ENCODE results near the gene CFAP77.

CFAP77 gene

DNA sequence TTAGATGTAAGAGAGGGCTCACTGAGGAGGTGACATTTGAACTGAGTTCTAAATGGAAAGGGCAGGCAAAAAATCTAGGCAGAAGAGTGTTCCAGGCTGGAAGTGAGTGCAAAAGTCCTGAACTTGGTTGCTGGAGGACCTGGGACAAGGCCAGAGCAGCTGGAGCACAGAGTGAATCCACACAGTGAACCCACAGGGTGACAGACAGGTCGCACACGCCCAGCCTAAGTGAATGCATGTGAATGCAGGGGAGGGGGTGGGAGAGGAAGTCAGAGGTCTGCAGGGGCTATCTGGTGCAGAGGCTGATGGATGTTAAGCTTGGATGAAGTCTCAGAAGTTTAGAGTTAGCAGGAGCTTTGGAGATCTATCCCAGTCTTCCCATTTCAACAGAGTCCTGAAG, 2.8 kb upstream of the CFAP77 start:
- in situ Hi-C loops (cut with MboI; ENCODE audit: low sequenced_read_pairs) = no loop called here

DNA sequence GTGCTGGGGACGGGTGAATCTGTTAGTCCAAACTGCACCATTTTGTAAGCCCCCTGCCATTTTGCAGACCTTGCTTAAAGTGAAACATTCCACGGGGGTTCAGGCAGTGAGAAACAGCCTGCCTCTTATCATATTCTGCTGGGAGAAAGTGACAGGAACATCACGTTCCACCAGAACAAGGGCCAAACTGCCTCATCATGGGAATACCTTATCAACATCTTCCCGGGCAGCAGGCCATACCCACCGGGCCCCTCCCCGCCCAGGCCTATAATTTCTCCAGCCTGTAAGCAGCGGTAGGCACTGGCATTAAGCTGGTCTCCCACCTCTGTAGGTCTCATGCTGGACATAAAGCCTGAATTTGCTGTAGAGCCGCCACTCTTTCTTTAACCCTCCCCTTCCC, 1.5 kb upstream of the CFAP77 start:
- in situ Hi-C loops (cut with MboI; ENCODE audit: low sequenced_read_pairs) = no loop called here

DNA sequence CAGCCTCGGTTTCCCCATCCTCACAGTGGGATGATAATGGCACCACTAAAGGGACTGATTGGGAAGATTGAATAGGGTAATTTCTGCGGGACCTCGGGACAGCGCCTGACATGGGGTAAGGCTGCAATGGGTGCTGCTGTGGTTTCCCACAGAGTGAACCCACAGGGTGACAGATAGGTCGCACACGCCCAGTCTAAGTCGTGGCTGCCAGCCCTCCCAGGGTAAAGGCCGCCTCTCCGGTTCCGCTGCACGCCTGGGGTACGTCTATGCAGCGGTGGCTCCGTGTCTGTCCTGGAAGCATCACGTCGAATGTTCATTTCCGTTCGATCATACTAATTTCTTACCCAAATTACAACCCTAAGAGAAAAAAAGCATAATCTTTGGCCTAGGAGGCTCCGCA, 631 bp downstream of the CFAP77 start:
- in situ Hi-C loops (cut with MboI; ENCODE audit: low sequenced_read_pairs) = no loop called here

DNA sequence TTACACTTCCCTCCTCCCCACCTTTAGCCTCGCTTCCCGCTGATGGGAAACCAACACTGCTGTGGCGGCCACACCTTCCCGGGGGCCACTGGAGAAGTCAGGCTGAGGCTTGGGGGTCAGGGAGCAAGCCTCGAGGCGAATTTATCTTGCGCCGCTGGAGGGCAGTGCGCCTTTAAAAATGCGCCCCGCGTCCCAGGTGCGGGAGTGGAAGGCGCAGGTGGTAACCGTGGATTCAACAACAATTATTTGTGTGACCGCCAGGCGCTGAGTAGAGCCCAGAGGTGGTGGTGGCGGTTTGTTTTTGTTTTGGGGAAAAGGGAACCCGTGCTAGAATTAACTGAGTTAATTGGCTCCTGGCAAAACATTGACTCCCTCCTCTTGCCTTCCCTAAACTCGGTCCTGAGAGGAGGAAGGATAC, 1.1 kb downstream of the CFAP77 start:
- in situ Hi-C loops (cut with MboI; ENCODE audit: low sequenced_read_pairs) = no loop called here

DNA sequence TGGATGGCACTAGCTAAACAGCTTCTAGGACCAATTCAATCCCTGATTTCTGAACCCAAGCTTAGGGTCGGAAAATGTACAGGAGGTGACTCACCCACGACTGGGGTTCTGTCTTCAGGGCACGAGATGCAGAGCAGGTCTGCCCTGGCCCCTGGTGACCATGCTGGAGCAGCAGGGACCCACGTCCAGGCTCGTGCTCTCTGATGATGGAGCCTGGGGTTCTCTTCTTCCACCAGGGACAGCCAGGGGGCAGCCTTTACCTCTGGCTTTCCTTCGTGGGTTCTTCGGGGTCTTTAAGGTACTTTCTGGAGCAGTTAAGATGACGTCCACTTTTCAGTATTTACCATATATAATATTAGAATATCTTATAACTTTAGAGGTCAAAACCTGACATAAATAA, 2.1 kb downstream of the CFAP77 start:
- in situ Hi-C loops (cut with MboI; ENCODE audit: low sequenced_read_pairs) = no loop called here

DNA sequence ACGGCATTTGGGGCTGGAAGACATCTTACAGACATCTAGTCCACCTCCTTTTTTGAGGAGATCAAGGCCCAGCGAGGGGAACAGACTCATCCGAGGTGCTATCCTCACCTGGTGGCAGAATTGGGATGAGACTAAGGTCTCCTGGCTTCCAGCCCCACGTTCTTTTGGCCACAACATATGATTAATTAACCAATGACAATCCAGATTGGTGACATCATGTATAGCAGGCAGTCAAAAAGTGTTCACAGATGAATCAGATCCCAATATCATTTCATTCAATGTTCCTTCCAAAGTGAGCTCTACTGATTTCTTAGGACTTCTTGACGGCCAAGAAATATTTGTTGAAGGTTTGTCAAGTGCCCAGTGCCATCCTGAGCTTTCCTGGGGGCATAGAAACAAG, 3.9 kb downstream of the CFAP77 start:
- in situ Hi-C loops (cut with MboI; ENCODE audit: low sequenced_read_pairs) = no loop called here

DNA sequence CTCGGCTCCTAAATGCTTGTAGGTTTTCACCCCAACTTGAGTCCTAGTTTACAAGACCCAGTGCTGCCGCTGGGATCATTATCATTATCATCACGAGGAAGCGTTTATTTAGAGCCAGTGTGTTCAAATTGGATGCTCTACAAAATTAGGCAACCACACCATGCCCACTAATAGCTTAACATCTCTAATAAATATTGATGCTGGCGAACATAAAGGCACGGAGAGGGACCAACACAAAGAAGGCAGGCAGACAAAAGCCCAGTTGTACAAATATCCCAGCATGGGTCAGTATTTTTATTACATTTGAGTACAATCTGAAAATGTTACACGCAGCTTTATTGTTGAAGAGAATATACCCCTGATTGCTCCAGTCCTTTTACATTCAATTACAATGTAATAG, 4.7 kb downstream of the CFAP77 start:
- in situ Hi-C loops (cut with MboI; ENCODE audit: low sequenced_read_pairs) = no loop called here

DNA sequence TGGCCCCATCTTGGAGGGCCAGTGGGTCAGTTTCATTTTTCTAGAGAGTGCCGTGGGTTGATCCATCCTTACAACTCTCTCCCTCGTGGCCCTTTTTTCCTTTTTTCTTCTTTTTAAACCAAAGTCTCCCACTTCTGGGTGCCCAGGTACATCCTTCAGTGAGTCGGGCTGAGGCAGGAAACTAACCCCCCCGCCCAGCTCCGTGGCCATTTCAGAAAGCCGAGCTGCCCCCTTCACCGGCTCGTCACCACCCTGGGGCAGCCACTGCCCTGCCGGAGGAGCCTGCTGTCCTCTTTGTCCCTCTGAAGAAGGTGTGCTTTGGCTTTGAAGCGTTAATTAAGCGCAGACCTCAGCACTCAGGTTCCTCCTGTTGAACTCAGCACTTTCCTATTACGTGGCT, 5.2 kb downstream of the CFAP77 start:
- in situ Hi-C loops (cut with MboI; ENCODE audit: low sequenced_read_pairs) = no loop called here

DNA sequence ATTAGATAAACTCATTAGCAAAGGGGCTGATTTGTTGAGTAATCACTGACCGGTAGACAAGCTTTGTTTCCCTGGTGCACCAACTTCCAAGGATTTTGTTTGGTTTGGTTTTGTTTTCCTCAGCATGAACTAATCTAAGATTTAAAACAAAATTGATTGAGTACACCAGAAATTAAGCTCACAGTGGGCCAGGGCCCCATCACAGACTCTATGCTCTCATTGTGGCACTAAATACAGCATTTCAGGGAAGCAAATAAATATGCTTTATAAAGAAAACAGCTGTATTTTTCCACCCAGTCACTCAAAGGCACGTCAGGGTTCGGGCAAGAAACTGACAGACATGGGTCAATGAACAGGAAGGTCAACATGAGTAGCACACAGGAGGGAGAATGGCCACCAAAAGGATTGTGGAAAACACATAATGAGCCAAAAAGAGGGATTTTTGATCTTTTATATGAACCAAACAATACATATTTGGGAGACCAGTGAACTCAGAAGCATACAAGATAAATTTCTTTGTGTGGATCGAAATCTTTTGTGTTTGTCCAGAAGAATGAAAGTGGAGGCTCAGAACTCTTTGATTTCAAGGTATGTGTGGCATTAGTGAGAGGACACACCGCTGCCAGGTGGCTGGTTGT, 8.8 kb downstream of the CFAP77 start:
- in situ Hi-C loops (cut with MboI; ENCODE audit: low sequenced_read_pairs) = no loop called here

DNA sequence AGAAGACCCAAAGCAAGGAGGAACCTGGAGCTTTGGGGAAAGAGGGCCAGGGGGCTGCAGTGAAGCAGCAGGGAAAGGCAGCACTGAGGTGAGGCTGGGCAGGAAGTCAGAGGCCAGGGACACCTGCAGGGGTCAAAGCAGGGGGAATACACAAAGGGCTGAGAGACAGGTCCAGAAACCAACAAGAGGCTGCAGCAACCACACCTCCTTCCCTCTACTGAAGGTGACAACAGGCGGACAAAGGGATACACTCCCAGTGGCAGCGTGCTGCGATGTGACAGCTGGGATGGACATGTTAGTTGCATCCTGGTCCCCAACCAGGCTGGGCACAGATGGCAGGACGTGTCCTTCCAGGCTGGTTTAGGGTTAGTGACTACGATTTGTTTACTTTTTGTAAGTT, 12.6 kb downstream of the CFAP77 start:
- in situ Hi-C loops (cut with MboI; ENCODE audit: low sequenced_read_pairs) = no loop called here

DNA sequence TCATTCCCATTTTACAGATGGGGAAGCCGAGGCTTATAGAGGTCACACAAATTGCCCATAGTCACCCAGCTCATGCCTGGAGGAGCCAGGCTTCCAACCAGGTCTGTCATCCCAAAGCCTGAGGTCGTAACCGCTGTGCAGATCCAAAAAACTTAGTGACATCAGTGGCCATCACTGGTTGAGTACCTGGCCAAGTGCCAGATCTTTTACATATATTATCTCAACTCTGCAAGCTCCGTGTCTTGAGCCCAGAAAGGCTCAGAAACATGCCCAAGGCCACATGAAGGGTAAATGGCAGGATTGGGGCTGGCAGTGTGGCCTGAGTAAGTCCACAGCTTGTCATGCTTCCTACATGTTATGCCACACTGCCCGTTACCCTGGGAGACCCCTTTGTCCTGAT, 13.5 kb downstream of the CFAP77 start:
- in situ Hi-C loops (cut with MboI; ENCODE audit: low sequenced_read_pairs) = no loop called here

DNA sequence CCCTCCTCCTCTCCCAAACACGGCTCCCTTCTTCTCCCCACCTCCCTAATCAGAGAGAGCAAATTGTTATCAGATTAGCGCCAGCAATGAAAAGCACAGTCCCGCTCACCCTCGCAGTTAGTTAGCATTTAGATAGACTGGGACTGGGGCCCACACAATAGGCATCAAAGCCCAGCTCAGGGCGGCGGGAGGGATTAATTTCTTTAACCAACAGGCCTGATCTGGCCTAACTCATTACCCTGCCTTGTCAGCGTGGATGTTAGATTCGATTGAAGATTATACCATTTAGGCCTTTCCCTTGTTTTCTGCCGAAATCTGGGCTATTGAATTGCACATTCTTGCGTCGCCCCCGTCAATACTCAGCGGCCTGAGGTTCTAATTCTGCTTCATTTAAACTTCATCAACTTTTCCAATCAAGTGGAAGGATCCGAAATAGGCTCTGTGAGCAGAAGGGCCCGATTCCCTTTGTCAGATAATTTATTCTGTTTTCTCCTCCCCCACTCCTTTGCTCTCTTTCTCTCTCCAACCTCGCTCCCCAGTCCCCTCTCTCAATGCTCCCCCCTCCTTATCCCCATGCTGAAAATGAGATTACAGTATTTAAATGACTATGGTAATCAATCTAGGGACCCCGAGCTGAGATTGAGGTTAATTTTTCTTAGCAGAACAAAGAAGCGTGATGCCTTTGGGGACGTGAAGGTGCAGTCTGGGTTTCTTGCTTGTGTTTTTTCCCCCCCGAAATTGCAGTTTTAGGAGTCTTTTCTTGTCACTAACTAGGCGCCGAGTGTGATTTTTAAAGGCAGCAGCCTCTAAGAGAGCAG, 15.1 kb downstream of the CFAP77 start:
- in situ Hi-C loops (cut with MboI; ENCODE audit: low sequenced_read_pairs) = no loop called here

DNA sequence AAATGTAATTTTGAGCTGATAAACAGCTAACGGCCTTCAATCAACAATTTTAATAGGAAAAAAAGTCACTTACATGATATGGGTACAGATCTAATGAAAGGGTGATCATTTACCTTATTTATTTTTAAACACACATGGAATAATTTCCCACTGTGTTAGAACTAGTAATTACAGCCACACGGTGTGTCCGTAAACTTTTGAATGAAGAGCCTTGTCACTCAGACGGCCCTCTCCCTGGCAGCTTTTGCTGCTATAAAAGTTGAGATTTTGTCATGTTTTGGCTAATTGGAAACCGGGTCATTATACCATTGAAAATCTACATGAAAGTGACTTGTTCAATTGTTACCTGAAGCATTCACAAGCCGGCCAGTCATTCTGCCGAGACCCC, 15.7 kb downstream of the CFAP77 start:
- in situ Hi-C loops (cut with MboI; ENCODE audit: low sequenced_read_pairs) = no loop called here

DNA sequence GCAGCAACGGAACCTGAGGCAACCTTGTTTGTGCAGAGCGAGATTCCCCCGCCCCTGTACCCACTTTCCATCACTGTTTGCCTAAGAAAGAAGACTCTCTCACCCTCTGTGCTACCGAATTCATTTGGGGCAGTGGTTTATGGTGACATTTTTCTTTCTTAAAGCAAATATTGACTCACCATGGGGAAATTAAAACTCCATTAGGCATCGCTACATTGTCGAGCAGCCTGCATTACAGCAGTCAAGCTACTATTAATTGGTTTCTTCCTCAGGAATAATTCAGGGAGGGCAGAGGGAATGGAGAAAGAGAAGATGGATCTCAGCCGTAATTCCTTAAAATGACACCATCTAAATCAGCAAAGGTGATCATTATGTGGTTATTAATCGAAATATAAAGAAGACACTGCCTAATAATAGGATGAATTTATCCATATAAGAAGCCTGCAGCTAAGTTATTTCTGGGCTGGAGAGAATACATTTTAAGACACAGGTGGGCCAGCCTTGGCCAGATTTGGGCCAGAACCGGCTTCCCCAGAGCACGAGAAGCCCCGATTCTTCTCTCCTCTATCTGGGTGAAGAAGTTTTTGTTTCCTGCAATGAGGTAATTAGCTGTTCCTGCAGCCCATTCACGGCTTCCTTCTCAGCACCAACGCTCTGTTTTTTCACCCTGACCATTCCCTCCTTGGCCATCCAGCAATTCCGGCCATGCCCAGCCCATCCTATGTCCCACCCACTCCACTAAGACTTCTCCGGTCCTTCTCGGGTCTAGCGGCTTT, 16.8 kb downstream of the CFAP77 start:
- in situ Hi-C loops (cut with MboI; ENCODE audit: low sequenced_read_pairs) = no loop called here

DNA sequence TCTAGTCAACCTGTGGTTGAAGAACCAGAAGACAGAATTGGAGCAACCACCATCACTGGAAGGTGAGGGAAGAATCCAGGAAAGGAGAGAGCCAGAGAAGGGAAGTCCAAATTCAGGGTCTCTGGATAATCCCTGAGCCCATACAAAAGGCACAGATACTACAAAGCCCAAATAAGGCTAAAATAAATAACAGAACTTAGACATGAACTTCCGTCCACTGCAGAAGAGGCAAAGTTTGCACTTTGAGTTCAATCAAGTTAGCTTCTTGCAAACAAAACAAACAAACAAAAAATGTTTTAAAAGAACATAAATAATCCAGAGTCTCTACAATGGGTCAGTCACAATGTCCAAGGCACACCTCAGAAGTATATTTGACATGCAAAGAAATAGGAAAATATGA, 21.0 kb downstream of the CFAP77 start:
- in situ Hi-C loops (cut with MboI; ENCODE audit: low sequenced_read_pairs) = no loop called here

DNA sequence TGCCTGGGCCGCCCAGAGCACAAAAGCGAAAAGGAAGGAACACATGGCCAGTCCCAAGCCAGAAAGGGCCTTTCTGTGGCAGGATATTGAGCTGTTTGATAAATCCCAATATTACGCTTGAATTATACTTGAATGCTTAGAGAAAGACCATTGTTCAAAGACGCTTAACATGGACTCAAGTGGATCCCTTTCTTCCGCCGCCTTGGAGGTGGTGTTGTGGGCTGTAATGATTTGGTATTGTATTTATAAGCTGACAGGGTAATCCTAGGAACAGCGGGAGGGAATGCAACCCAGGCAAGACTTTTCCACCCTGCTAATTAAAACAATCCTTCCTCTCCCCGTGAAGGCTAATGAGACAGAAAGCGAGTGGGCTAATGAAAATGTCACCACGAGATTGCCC, 24.9 kb downstream of the CFAP77 start:
- in situ Hi-C loops (cut with MboI; ENCODE audit: low sequenced_read_pairs) = no loop called here

DNA sequence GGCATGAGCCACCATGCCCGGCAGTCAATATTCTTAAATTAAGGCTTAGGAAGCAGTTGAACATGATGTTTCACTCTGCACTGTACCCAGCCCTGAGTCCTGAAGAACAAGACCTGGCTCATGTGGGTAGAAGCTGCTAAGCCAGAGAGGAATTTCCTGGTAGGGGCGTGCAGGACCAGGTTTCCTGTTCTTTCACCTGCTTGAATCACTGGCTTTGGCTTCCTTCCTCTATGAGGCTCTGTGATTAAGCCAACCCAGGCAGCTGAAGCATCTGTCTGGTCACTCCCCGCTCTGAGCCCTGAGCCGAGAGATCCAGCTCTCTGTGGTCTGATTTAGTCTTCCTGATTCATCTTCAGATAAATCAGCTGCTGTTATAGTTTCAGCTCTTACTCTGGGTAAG, 29.1 kb downstream of the CFAP77 start:
- in situ Hi-C loops (cut with MboI; ENCODE audit: low sequenced_read_pairs) = no loop called here

DNA sequence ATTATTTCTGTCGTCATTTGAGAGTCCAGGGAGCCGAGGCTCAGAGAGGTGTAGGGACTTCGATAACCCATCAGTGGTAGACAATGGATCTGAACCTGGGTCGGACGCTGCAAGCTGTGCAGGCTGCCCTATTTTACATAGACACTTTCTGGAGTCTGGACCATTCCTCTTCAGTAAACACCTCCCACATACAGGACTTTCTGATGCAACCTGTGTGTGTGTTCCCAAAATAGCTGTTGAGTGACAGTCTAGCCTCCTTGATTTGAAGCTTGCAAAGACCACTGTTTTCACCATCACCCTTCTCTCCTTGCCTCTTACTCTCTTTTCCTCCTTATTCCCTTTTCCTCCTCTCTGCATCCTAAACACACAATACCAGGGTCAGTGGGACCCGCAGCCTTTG, 30.7 kb downstream of the CFAP77 start:
- in situ Hi-C loops (cut with MboI; ENCODE audit: low sequenced_read_pairs) = no loop called here

DNA sequence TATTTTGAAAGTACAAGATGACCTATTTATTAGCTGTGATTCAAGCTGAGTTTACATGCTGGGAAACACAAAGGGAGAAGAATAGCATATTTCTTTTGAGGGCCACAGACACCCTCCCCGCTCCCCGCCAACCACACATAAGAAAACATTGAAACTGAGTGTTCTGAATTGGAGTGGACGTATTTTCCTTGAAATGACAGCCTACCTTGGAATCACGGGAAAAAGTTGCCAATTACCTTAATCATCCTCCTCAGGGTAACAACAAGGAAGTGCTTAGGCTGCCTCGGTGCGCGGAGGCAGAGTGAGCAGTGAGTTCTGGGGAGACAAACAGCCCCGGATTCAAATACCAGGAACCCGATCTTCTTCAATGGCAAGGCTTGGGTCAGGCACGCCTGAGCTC, 31.4 kb downstream of the CFAP77 start:
- in situ Hi-C loops (cut with MboI; ENCODE audit: low sequenced_read_pairs) = no loop called here

DNA sequence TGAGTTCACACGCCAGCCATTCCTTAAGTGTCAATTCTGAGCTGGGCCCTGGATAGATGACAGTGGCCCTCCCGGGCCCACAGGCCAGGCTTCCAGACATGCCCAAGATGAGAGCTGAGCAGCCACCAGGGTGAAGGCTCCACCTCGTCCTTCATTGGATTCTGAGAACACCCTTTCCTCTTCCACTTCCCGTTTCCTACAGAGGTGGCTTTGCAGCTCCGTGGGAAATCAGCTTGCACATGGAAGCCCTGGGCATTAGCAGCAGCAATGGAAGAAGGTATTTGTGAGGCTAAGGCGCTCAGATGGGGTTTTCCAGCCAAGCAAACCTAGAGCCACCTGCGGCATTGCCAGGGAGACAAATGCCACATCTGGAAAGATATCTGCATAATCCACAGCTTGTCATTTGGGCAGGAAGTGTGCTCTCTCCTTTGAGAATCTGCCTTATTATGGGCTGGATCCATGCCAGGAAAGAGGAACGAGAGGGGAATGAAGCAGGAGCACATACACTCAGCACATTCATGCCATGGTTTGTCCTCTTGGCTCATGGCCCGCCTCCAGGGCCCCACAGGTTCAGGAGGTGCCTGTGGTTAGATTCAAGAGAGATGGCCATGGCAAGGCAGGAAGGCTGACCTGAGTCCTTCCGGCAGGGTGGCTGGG, 34.1 kb downstream of the CFAP77 start:
- in situ Hi-C loops (cut with MboI; ENCODE audit: low sequenced_read_pairs) = no loop called here

DNA sequence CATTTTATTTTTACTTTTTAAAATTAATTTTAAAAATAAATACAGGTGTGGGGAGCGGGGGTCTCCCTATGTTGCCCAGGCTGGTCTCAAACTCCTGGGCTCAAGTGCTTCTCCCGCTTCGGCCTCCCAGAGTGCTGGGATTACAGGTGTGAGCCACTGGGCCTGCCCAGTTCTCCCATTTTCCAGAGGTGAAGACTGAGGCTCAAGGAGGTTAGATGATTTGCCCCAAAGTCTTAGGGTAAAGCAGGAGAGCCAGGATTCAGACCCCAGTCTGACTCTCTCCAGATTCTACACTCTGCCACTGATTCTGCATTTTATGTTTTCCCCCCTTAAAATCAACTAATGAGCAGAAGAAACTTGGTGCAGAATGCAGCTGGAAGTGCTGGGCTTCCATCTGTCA, 36.9 kb downstream of the CFAP77 start:
- in situ Hi-C loops (cut with MboI; ENCODE audit: low sequenced_read_pairs) = no loop called here

DNA sequence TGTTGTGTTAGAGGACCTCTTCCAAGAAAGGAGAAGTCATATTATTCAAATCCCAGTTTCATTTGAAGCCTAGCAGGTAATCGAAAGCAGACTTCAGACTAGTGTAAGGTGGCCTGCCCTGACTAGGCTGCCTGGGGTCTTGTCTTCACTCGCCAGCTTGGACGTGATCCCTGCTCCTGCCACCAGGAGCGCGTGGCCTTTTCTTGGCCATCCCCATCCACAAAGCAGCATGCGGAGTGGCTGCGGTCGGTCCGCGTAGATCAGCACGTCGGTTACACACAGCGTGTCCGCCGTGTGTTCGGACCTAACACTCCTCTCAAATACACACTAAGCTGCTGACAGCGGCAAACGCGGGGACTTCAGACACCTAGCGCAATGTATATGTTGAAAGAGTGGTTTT, 37.3 kb downstream of the CFAP77 start:
- in situ Hi-C loops (cut with MboI; ENCODE audit: low sequenced_read_pairs) = no loop called here

All from hTERT RPE-1 (cell line).